Hepatocyte (in vitro differentiated cells): Measurements from ENCODE around the gene RABGAP1.

Source experiments
- EZH2 ChIP-seq: fragments of 200-600 bp; sonication (generic); IDR thresholded peaks from 2 replicates; pipeline ENCODE4 v1.6.1; 2016; ENCODE audit warnings: antibody characterized with exemption, mild to moderate bottlenecking, borderline replicate concordance
- EZH2phosphoT487 ChIP-seq: fragments of 200-600 bp; sonication (generic); IDR thresholded peaks from one replicate; pipeline ENCODE4 v1.6.1; 2018; ENCODE audit warnings: antibody characterized with exemption, mild to moderate bottlenecking, low read depth, moderate library complexity; ENCODE audit not compliant: unreplicated experiment, severe bottlenecking
- TF ChIP-seq, protein P1 (sequence below): fragments of 200-600 bp; sonication (generic); IDR thresholded peaks from 2 replicates; pipeline ENCODE4 v1.5.1; 2016; ENCODE audit warnings: antibody characterized with exemption, mild to moderate bottlenecking; ENCODE audit not compliant: poor library complexity

DNA sequence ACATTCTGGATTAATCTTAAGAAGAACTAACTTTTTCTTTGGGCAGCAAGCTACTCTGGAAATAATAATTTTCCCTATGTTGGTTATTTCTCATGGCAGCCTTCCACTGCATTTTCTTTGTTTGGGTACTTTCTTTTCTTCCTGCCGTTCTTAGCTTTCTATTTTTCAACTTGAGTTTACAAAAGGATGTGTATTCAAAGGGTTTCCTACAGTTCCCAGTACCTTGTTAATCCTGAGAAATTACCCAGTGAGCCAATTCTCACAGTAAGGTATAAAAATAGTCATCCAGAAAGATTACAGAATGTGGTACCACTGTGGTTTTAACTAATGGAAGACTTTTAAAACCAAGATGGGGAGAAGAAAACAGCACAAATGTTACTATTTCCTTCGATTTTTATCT is 112.9 kb downstream of the RABGAP1 start:
- TF ChIP-seq, protein P1, sequence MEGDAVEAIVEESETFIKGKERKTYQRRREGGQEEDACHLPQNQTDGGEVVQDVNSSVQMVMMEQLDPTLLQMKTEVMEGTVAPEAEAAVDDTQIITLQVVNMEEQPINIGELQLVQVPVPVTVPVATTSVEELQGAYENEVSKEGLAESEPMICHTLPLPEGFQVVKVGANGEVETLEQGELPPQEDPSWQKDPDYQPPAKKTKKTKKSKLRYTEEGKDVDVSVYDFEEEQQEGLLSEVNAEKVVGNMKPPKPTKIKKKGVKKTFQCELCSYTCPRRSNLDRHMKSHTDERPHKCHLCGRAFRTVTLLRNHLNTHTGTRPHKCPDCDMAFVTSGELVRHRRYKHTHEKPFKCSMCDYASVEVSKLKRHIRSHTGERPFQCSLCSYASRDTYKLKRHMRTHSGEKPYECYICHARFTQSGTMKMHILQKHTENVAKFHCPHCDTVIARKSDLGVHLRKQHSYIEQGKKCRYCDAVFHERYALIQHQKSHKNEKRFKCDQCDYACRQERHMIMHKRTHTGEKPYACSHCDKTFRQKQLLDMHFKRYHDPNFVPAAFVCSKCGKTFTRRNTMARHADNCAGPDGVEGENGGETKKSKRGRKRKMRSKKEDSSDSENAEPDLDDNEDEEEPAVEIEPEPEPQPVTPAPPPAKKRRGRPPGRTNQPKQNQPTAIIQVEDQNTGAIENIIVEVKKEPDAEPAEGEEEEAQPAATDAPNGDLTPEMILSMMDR: no peak
- TF ChIP-seq EZH2 (no peak), EZH2phosphoT487 (no peak)
